ENCODE measurements around the gene HHIPL1. TPM values are rescaled to one million over a fixed set of nuclear protein-coding genes. Genes with fewer than 3 reads are reported as not detected.

The HHIPL1 gene
- total RNA-seq, 4 donors from 2014 or later: 2.2 to 4.7 (median 3.6) TPM

DNA sequence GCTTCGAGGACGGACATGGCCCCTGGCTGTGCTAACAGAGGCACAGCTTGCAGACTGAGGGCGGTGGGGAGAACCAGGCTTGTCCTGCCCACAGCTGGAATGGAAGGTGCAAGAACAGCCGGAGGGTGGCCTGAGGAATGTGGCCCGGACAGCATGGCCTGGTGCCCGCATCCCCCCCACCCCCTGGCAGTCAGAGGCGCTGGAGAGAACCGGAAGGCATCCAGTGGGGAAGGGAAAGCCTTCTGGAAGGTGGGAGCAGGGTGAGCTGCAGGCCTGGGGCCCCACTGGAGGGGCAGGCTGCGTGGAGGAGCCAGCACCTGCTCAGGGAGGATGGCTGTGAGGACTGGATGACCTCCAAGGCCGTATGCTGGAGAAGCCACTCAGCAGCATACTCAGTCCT is 31.0 kb downstream of the HHIPL1 start:
- ATAC-seq (ENCODE audit: low FRiP score) (no peak), DNase-seq (ENCODE audit: low spot score) (no peak)
- no peak for TF ChIP-seq CTCF (IDR thresholded peaks at IDR 0.05)

DNA sequence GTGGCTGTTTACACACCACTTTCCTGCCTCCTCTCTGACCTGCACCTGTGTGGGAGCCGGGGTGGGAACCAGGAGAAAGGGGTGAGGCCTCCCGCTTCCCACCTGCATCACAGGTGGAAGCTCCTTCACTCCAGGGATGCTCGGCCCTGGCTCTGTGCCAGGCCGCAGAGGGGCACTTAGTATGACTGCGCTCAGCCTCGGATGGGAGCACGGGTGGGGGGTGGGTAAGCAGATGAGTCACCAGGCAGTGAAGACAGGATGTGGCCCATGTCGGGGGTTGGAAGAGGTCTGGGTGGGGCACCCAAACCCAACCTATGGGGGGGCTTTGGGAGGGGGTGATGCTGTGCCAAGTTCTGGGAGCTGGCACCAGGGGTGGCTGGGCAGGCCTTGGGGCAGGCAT is 31.7 kb downstream of the HHIPL1 start:
- DNase-seq (ENCODE audit: low spot score) (no peak), ATAC-seq (ENCODE audit: low FRiP score) (no peak)
- TF ChIP-seq CTCF (IDR thresholded peaks at IDR 0.05): no peak

DNA sequence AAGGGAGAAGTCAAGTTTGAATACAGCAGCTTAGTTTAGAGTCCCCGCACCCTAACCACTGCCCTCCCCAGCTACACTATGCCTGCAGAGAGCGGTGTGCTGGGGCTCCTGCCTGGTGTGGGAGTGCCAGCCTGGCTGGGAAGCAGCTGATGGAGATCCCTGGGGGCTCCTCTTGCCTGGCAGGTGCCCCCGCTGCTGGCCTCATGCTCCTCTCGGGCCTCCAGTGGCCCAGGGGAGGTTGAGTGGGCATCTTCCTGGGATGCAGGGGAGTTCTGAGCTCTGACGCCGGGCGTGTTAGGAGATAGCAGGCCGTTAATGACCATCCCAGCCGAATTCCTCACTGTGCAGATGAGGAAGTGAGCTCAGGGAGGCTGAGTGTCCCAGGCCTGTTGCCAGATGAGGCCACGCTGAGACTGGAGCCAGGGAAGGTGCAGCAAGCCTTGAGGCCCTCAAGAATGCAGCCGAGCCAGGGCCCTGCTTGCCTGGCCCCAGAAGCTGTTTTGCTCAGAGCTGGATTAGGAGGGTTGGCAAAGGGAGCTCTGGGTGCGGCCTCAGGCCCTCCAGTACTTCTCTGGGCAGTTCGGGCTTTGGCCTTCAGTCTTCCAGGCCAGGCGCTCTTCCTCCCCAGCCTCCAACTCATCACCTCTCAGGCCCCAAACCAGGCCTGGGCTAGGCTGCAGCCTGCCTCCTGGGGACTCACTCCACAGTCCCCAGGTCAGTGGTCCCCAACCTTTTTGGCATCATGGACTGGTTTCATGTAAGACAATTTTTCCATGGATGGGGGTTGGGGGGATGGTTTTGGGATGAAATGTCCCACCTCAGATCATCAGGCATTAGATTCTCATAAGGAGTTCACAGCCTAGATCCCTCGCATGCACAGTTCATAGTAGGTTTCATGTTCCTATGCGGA is 32.6 kb downstream of the HHIPL1 start:
- ATAC-seq (ENCODE audit: low FRiP score) (peak; percentile 79), DNase-seq (ENCODE audit: low spot score) (no peak)
- TF ChIP-seq CTCF (IDR thresholded peaks at IDR 0.05): no peak

GRCh38 chr14:99678198-99678597 is 33.3 kb downstream of the HHIPL1 start:
- no peak for TF ChIP-seq CTCF (IDR thresholded peaks at IDR 0.05)
- DNase-seq (ENCODE audit: low spot score) (no peak), ATAC-seq (ENCODE audit: low FRiP score) (no peak)

- TF ChIP-seq CTCF (IDR thresholded peaks at IDR 0.05): no peak
These were observed 34.2 kb downstream of the HHIPL1 start for GRCh38 chr14:99679111-99679510.

GRCh38 chr14:99679543-99679942 is 34.6 kb downstream of the HHIPL1 start:
- ATAC-seq (ENCODE audit: low FRiP score) (no peak), DNase-seq (ENCODE audit: low spot score) (no peak)
- no peak for TF ChIP-seq CTCF (IDR thresholded peaks at IDR 0.05)

More at GRCh38 chr14:99679111-99679510, 34.2 kb downstream of the HHIPL1 start:
- ATAC-seq (ENCODE audit: low FRiP score) (no peak), DNase-seq (ENCODE audit: low spot score) (no peak)

GRCh38 chr14:99679996-99680395 is 35.1 kb downstream of the HHIPL1 start:
- TF ChIP-seq CTCF (IDR thresholded peaks at IDR 0.05): no peak
- ATAC-seq (ENCODE audit: low FRiP score): no peak
- DNase-seq (ENCODE audit: low spot score): no peak
